Measurements from ENCODE around the gene DPYSL3. TPM values are rescaled to one million over a fixed set of nuclear protein-coding genes. Genes with fewer than 3 reads are reported as not detected.
A peak's percentile ranks its signal among the peaks of the same experiment; 100 is the strongest.

DPYSL3 gene
- total and polyA plus RNA-seq, 2 donors (not counting 3 experiments of a cell fraction or from before 2014, with no cell fraction given): 80.3 to 146 TPM

GRCh38 chr5:147523069-147523468, 13.2 kb upstream of the DPYSL3 start:
- no peak for TF ChIP-seq EZH2 (IDR thresholded peaks at IDR 0.05; ENCODE audit: borderline replicate concordance, low read depth, low read length, severe bottlenecking)
- TF ChIP-seq POLR2A (IDR thresholded peaks at IDR 0.05; ENCODE audit: low read depth, low read length): no peak
- TF ChIP-seq MYC (IDR thresholded peaks at IDR 0.05; ENCODE audit: low read depth, low read length): no peak
- no peak for TF ChIP-seq FOS (IDR thresholded peaks at IDR 0.05; ENCODE audit: borderline replicate concordance, insufficient read depth, low read length)
- TF ChIP-seq CTCF (IDR thresholded peaks at IDR 0.05; ENCODE audit: extremely low read depth in 1 of 2, insufficient read depth in 1 of 2, low read depth in 1 of 2, low read length in 2 of 2): no peak
- TF ChIP-seq JUN (IDR thresholded peaks at IDR 0.05; ENCODE audit: borderline replicate concordance, insufficient read depth, insufficient read length, low read depth): no peak
- no peak for TF ChIP-seq MAX (IDR thresholded peaks at IDR 0.05; ENCODE audit: insufficient read depth, insufficient read length)
- no peak for TF ChIP-seq POLR2AphosphoS5 (IDR thresholded peaks at IDR 0.05; ENCODE audit: insufficient read depth, low read depth, low read length)
- no peak for TF ChIP-seq GATA2 (IDR thresholded peaks at IDR 0.05; ENCODE audit: insufficient read depth, insufficient read length, low read depth, low read length)
- no peaks in the 10 kb centered on the region for H3K9me1 ChIP-seq (replicated peaks; ENCODE audit: control insufficient read depth, extremely low read depth, insufficient read depth, low read length)
- POLR2A ChIA-PET: no interaction called here
- no peaks in the 10 kb centered on the region for H3K79me2 ChIP-seq (ENCODE audit: control insufficient read depth, insufficient read depth, low read length)
- H3K27ac ChIP-seq (ENCODE audit: insufficient read depth, low read depth, low read length): peak overlapping the region; percentile 28
- dilution Hi-C loops (cut with MboI; ENCODE audit: extremely low pct_ligation_motif_present, low sequenced_read_pairs) (no loop called here), intact Hi-C loops (cut with micrococcal nuclease) (no loop called here)
- H3K9ac ChIP-seq (replicated peaks; ENCODE audit: extremely low read depth, insufficient read depth, low read length): no peak overlapping the region
- H3K4me3 ChIP-seq (replicated peaks in 1 of 3; ENCODE audit: insufficient read depth in 1 of 3, low read depth in 1 of 3, low read length in 3 of 3): no peak overlapping the region
- H3K4me1 ChIP-seq (ENCODE audit: control insufficient read depth, extremely low read depth, insufficient read depth, low read length): peaks cover 19% of the 10 kb centered on the region
- BruUV-seq (replicated peaks): TSS peak; percentile 94
- FAIRE-seq (peak; percentile 8), DNase-seq (ENCODE audit: low read depth, low spot score) (no peak)
- H3K36me3 ChIP-seq (ENCODE audit: control insufficient read depth in 2 of 2, extremely low read depth in 1 of 2, insufficient read depth in 2 of 2, low read length in 2 of 2): no peaks in the 10 kb centered on the region
- H3K4me2 ChIP-seq (ENCODE audit: insufficient read depth, low read length): no peak overlapping the region
- no peaks in the 10 kb centered on the region for H4K20me1 ChIP-seq (replicated peaks; ENCODE audit: control insufficient read depth, extremely low read depth, insufficient read depth, low read length)
- CTCF ChIA-PET: no interaction called here
- no peaks in the 10 kb centered on the region for H3K27me3 ChIP-seq (ENCODE audit: control insufficient read depth in 2 of 2, insufficient read depth in 2 of 2, low read length in 2 of 2)
- peak overlapping the region; percentile 18 for H2AFZ ChIP-seq (ENCODE audit: low read depth, low read length)
- no peaks in the 10 kb centered on the region for H3K9me3 ChIP-seq (replicated peaks; ENCODE audit: control insufficient read depth, insufficient read depth, low read length)
